ENCODE data around the gene FMNL2. TPM values are rescaled to one million over a fixed set of nuclear protein-coding genes. Genes with fewer than 3 reads are reported as not detected.

FMNL2 gene
- total RNA-seq, 1 experiment from 2014 or later, result 29.0 TPM

DNA sequence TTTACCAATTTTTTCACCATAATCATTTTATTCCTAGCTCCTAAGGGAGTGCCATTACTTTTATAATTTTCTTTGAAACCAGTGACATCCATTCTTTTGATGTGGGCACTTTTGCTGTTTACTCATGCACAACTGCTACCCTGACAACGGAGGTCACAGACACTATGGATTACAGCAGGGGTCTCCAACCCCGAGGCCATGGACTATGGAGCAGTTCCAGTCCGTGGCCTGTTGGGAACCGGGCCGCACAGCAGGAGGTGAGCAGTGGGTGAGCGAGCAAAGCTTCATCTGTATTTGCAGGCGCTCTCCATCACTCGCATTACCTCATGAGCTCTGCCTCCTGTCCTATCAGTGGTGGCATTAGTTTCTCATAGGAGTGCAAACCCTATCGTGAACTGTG lies 347.7 kb downstream of the FMNL2 start:
- Histone ChIP-seq H3K9me2 (ENCODE audit: insufficient read depth) (no peaks in the 10 kb centered on the region), H3K4me1 (replicated peaks; ENCODE audit: insufficient read depth) (no peaks in the 10 kb centered on the region), H2AFZ (no peak overlapping the region), H3K27ac (no peak overlapping the region), H3K27me3 (ENCODE audit: insufficient read depth, low read depth) (no peaks in the 10 kb centered on the region), H3F3A (ENCODE audit: insufficient read depth, low read depth) (no peaks in the 10 kb centered on the region), H3K79me2 (ENCODE audit: low read depth) (peaks cover 13% of the 10 kb centered on the region; the same call in 1 of the 2 replicates), H3K36me3 (ENCODE audit: low read depth) (peaks cover 33% of the 10 kb centered on the region; the same call in 1 of the 2 replicates), H3K4me3 (no peak overlapping the region), H4K20me1 (ENCODE audit: insufficient read depth) (peaks cover 43% of the 10 kb centered on the region), H3K9me3 (ENCODE audit: insufficient read depth, low read depth) (no peaks in the 10 kb centered on the region), H3K4me2 (no peak overlapping the region)
- TF ChIP-seq CTCF (conservative IDR thresholded peaks at IDR 0.05) (no peak), EZH2 (IDR thresholded peaks at IDR 0.05; ENCODE audit: low read depth) (no peak)
- ChIA-PET CTCF (no interaction called here), POLR2A (ENCODE audit: unreplicated experiment) (no interaction called here)
- DNase-seq, result no peak
- no TSS peak for BruUV-seq (replicated peaks)
- intact Hi-C loops (cut with micrococcal nuclease; ENCODE audit: unreplicated experiment), result no loop called here

- peaks cover 32% of the 10 kb centered on the region; the same call in 1 of the 2 replicates for H3K36me3 ChIP-seq (ENCODE audit: low read depth)
- H3K4me2 ChIP-seq, result no peak overlapping the region
- peaks cover 13% of the 10 kb centered on the region; the same call in 1 of the 2 replicates for H3K79me2 ChIP-seq (ENCODE audit: low read depth)
- H3K4me3 ChIP-seq, result no peak overlapping the region
- H3K27ac ChIP-seq, result no peak overlapping the region
- ChIA-PET CTCF (no interaction called here), POLR2A (ENCODE audit: unreplicated experiment) (no interaction called here)
- no TSS peak for BruUV-seq (replicated peaks)
- H3F3A ChIP-seq (ENCODE audit: insufficient read depth, low read depth), result no peaks in the 10 kb centered on the region
- intact Hi-C loops (cut with micrococcal nuclease; ENCODE audit: unreplicated experiment), result no loop called here
- H3K27me3 ChIP-seq (ENCODE audit: insufficient read depth, low read depth), result no peaks in the 10 kb centered on the region
- no peaks in the 10 kb centered on the region for H3K9me2 ChIP-seq (ENCODE audit: insufficient read depth)
- TF ChIP-seq EZH2 (IDR thresholded peaks at IDR 0.05; ENCODE audit: low read depth), result no peak
- TF ChIP-seq CTCF (conservative IDR thresholded peaks at IDR 0.05), result no peak
- H3K9me3 ChIP-seq (ENCODE audit: insufficient read depth, low read depth), result no peaks in the 10 kb centered on the region
- H4K20me1 ChIP-seq (ENCODE audit: insufficient read depth), result peaks cover 40% of the 10 kb centered on the region
- no peaks in the 10 kb centered on the region for H3K4me1 ChIP-seq (replicated peaks; ENCODE audit: insufficient read depth)
- no peak for DNase-seq
- no peak overlapping the region for H2AFZ ChIP-seq
Observed at GRCh38 chr2:152683400-152683799, 348.4 kb downstream of the FMNL2 start.

DNA sequence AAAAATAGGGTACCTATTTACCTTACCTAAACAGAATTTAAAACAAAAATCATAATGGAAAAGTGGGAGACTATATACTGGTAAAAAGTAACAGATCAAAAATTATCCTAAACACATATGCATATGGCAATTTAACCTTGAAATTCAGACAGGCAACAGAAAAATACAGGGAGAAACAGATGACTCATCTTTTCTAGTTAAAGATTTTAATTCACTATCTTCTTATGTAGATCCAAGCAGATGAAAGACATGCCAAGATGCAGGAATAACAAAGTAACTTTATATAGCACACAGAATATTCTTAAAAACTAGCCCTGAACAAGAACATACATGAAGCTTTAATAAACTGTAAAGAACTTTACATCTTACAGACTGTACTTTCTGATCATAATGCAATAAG lies 351.3 kb downstream of the FMNL2 start:
- Histone ChIP-seq H2AFZ (no peak overlapping the region), H3K4me3 (no peak overlapping the region), H3K4me2 (no peak overlapping the region), H3K27me3 (ENCODE audit: insufficient read depth, low read depth) (no peaks in the 10 kb centered on the region), H3K9me3 (ENCODE audit: insufficient read depth, low read depth) (no peaks in the 10 kb centered on the region), H3K4me1 (replicated peaks; ENCODE audit: insufficient read depth) (no peaks in the 10 kb centered on the region), H3K9me2 (ENCODE audit: insufficient read depth) (no peaks in the 10 kb centered on the region), H3K36me3 (ENCODE audit: low read depth) (peaks cover 25% of the 10 kb centered on the region; the same call in 1 of the 2 replicates), H3K79me2 (ENCODE audit: low read depth) (peaks cover 20% of the 10 kb centered on the region; the same call in 1 of the 2 replicates), H3K27ac (no peak overlapping the region), H4K20me1 (ENCODE audit: insufficient read depth) (peaks cover 36% of the 10 kb centered on the region), H3F3A (ENCODE audit: insufficient read depth, low read depth) (no peaks in the 10 kb centered on the region)
- no TSS peak for BruUV-seq (replicated peaks)
- TF ChIP-seq CTCF (conservative IDR thresholded peaks at IDR 0.05) (no peak), EZH2 (IDR thresholded peaks at IDR 0.05; ENCODE audit: low read depth) (no peak)
- intact Hi-C loops (cut with micrococcal nuclease; ENCODE audit: unreplicated experiment), result no loop called here
- ChIA-PET POLR2A (ENCODE audit: unreplicated experiment) (no interaction called here), CTCF (no interaction called here)
- no peak for DNase-seq

All from PC-9 (cell line).